SK-N-SH (cell line): ENCODE data around the gene NOL4.

Experiments used
- EP300 ChIP-seq, 2 experiments: IDR thresholded peaks; 2 replicates each; pipeline versions ENCODE4 v1.4.0 to v1.6.1; 2012; ENCODE audit warnings: borderline replicate concordance in 1 of 2, low read depth in 1 of 2, low read length in 1 of 2
- EZH2phosphoT487 ChIP-seq: fragments of 200-600 bp; sonication (generic); IDR thresholded peaks from 2 replicates; pipeline ENCODE4 v1.6.1; 2017; ENCODE audit warnings: low read depth, mixed run types, mild to moderate bottlenecking, antibody characterized with exemption, moderate library complexity, borderline replicate concordance
- FOSL2 ChIP-seq: IDR thresholded peaks from 2 replicates; pipeline ENCODE4 v1.4.0; 2012; ENCODE audit warnings: low read depth, mild to moderate bottlenecking, moderate library complexity, borderline replicate concordance
- TCF12 ChIP-seq: IDR thresholded peaks from 2 replicates; pipeline ENCODE4 v1.4.0; 2012
- TEAD4 ChIP-seq: IDR thresholded peaks from 2 replicates; pipeline ENCODE4 v1.4.0; 2012; ENCODE audit warnings: mild to moderate bottlenecking, borderline replicate concordance; ENCODE audit not compliant: insufficient read depth
- YY1 ChIP-seq: IDR thresholded peaks from 2 replicates; pipeline ENCODE4 v1.4.0; 2012; ENCODE audit warnings: low read depth, mild to moderate bottlenecking
- TF ChIP-seq, protein P1 (sequence below): fragments of 200-600 bp; sonication (generic); IDR thresholded peaks from 2 replicates; pipeline ENCODE4 v1.6.1; 2017; ENCODE audit warnings: antibody characterized with exemption, mild to moderate bottlenecking, moderate library complexity
- TF ChIP-seq, protein P2 (sequence below): IDR thresholded peaks from 2 replicates; pipeline ENCODE4 v1.4.0; 2012; ENCODE audit warnings: low read depth

DNA sequence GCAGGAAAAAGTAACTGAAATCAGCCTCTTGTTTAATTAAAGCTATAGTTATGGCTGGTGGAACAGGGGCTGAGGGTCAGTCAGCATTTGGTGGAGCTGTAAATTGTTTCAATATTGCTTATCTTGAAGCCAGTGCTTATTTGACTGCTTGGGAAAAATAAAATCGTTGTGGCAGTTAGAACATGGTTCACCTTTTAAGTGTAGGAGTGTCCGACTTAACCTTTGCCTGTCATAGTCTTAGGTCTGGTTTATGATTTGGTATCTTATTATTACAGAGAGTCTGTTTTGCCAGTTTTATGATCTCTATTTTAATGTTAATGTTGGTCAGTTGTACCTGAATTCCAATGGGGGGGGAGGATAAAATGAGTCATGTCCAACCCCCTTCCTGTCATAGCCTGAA, 27.2 kb upstream of the NOL4 start:
- TF ChIP-seq EP300 (IDR thresholded peaks at IDR 0.05; ENCODE audit: borderline replicate concordance in 1 of 2, low read depth in 1 of 2, low read length in 1 of 2), result no peak
- TF ChIP-seq TCF12, result no peak
- TF ChIP-seq, protein P1, sequence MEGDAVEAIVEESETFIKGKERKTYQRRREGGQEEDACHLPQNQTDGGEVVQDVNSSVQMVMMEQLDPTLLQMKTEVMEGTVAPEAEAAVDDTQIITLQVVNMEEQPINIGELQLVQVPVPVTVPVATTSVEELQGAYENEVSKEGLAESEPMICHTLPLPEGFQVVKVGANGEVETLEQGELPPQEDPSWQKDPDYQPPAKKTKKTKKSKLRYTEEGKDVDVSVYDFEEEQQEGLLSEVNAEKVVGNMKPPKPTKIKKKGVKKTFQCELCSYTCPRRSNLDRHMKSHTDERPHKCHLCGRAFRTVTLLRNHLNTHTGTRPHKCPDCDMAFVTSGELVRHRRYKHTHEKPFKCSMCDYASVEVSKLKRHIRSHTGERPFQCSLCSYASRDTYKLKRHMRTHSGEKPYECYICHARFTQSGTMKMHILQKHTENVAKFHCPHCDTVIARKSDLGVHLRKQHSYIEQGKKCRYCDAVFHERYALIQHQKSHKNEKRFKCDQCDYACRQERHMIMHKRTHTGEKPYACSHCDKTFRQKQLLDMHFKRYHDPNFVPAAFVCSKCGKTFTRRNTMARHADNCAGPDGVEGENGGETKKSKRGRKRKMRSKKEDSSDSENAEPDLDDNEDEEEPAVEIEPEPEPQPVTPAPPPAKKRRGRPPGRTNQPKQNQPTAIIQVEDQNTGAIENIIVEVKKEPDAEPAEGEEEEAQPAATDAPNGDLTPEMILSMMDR, result no peak
- TF ChIP-seq EZH2phosphoT487, result no peak
- no peak for TF ChIP-seq YY1
- TF ChIP-seq TEAD4, result no peak
- TF ChIP-seq, protein P2, sequence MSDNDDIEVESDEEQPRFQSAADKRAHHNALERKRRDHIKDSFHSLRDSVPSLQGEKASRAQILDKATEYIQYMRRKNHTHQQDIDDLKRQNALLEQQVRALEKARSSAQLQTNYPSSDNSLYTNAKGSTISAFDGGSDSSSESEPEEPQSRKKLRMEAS, result no peak
- TF ChIP-seq FOSL2, result no peak
